ENCODE results near the gene ICAM5.

ICAM5 gene

GRCh38 chr19:10286803-10287737 lies 2.7 kb upstream of the ICAM5 start, which contains the start of gene ICAM4:
TSS of gene ICAM4 (plus strand) at chr19:10286955. CDS start at chr19:10287013, 58 bp downstream.
- H3K4me3 ChIP-seq (ENCODE audit: control insufficient read depth, low read depth, low read length): no peak within 1 kb of the TSS
- DNase-seq (ENCODE audit: low read depth): no peak
- TF ChIP-seq, protein P1, sequence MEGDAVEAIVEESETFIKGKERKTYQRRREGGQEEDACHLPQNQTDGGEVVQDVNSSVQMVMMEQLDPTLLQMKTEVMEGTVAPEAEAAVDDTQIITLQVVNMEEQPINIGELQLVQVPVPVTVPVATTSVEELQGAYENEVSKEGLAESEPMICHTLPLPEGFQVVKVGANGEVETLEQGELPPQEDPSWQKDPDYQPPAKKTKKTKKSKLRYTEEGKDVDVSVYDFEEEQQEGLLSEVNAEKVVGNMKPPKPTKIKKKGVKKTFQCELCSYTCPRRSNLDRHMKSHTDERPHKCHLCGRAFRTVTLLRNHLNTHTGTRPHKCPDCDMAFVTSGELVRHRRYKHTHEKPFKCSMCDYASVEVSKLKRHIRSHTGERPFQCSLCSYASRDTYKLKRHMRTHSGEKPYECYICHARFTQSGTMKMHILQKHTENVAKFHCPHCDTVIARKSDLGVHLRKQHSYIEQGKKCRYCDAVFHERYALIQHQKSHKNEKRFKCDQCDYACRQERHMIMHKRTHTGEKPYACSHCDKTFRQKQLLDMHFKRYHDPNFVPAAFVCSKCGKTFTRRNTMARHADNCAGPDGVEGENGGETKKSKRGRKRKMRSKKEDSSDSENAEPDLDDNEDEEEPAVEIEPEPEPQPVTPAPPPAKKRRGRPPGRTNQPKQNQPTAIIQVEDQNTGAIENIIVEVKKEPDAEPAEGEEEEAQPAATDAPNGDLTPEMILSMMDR (IDR thresholded peaks at IDR 0.05; ENCODE audit: control insufficient read depth, insufficient read depth, low read depth, low read length, missing control alignments): no peak

DNA sequence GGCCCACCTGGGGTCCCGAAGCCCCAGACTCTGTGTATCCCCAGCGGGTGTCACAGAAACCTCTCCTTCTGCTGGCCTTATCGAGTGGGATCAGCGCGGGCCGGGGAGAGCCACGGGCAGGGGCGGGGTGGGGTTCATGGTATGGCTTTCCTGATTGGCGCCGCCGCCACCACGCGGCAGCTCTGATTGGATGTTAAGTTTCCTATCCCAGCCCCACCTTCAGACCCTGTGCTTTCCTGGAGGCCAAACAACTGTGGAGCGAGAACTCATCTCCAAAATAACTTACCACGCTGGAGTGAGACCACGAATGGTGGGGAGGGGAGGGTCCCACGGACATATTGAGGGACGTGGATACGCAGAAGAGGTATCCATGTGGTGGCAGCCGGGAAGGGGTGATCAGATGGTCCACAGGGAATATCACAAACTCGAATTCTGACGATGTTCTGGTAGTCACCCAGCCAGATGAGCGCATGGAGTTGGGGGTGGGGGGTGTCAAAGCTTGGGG lies 1.0 kb upstream of the ICAM5 start:
- TF ChIP-seq, protein P1 (IDR thresholded peaks at IDR 0.05; ENCODE audit: control insufficient read depth, insufficient read depth, low read depth, low read length, missing control alignments): no peak
- DNase-seq (ENCODE audit: low read depth): no peak
- H3K4me3 ChIP-seq (ENCODE audit: control insufficient read depth, low read depth, low read length): peak overlapping the region; percentile 59

DNA sequence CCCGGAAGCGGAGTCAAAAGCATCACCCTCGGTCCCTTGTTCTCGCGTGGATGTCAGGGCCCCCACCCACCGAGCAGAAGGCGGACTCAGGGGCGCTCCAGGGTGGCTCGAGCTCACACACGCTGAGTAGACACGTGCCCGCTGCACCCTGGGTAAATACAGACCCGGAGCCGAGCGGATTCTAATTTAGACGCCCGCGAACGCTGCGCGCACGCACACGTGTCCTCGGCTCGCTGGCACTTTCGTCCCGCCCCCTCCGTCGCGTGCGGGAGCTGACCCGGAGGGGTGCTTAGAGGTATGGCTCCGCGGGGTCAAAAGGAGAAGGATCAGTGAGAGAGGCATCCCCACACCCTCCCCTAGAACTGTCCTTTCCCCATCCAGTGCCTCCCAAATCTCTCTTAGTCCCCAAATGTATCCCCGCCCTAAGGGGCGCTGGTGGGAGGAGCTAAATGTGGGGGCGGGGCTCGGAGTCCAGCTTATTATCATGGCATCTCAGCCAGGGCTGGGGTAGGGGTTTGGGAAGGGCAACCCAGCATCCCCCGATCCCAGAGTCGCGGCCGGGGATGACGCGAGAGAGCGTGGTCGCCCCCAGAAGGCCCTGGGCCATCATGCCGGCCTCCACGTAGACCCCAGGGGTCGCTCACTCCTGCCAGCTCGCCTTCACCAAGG lies 451 bp upstream of the ICAM5 start:
- TF ChIP-seq, protein P1 (IDR thresholded peaks at IDR 0.05; ENCODE audit: control insufficient read depth, insufficient read depth, low read depth, low read length, missing control alignments): no peak
- no peak for DNase-seq (ENCODE audit: low read depth)
- H3K4me3 ChIP-seq (ENCODE audit: control insufficient read depth, low read depth, low read length): peak overlapping the region; percentile 59

GRCh38 chr19:10290357-10290875 lies 664 bp downstream of the ICAM5 start:
- TF ChIP-seq, protein P1 (IDR thresholded peaks at IDR 0.05; ENCODE audit: control insufficient read depth, insufficient read depth, low read depth, low read length, missing control alignments): no peak
- no peak for DNase-seq (ENCODE audit: low read depth)
- peak overlapping the region; percentile 59 for H3K4me3 ChIP-seq (ENCODE audit: control insufficient read depth, low read depth, low read length)

- TF ChIP-seq, protein P1 (IDR thresholded peaks at IDR 0.05; ENCODE audit: control insufficient read depth, insufficient read depth, low read depth, low read length, missing control alignments): no peak
- no peak for DNase-seq (ENCODE audit: low read depth)
- peak overlapping the region; percentile 59 for H3K4me3 ChIP-seq (ENCODE audit: control insufficient read depth, low read depth, low read length)
These were observed 1.3 kb downstream of the ICAM5 start for GRCh38 chr19:10290876-10291553.
